Pancreas (tissue), 10 donors: ENCODE results near the gene C17orf100. TPM values are rescaled to one million over a fixed set of nuclear protein-coding genes. Genes with fewer than 3 reads are reported as not detected.

Source experiments
- ATAC-seq, 4 donors: fragments of 200-7000 bp; cut with Tn5 transposase; one replicate each; pipeline versions ENCODE4 v1.8.0 to v1.9.1; 2020; ENCODE audit warnings: mild to moderate bottlenecking in 4 of 4, moderate library complexity in 4 of 4
- DNase-seq, 6 donors: peaks; one replicate each; pipeline ENCODE4 v3.0.0-alpha.2; 2020
- FAIRE-seq: peaks from 2 replicates; lab custom pipeline; 2012; peaks lifted over from hg19 to GRCh38; lab: Jason Lieb, UNC
- H3K27ac ChIP-seq, 4 donors: fragments of 200-600 bp; sonication (generic); 1 replicate in 3 of 4; 2 replicates in 1 of 4; pipeline versions ENCODE4 v1.5.0 to v1.8.0; 2020
- H3K27me3 ChIP-seq, 4 donors: fragments of 200-600 bp; one replicate each; pipeline ENCODE4 v1.8.0; 2021
- H3K36me3 ChIP-seq, 3 donors: fragments of 200-600 bp; sonication (generic) in 1 of 3; one replicate each; pipeline versions ENCODE4 v1.5.0 to v1.8.0; 2020 to 2021
- H3K4me1 ChIP-seq, 3 donors: fragments of 200-600 bp; one replicate each; pipeline ENCODE4 v1.8.0; 2021
- H3K4me3 ChIP-seq, 4 donors: fragments of 200-600 bp; sonication (generic) in 2 of 4; one replicate each; pipeline versions ENCODE4 v1.5.0 to v1.8.0; 2020 to 2021
- H3K9me3 ChIP-seq, 4 donors: fragments of 200-600 bp; one replicate each; pipeline ENCODE4 v1.8.0; 2021
- CTCF ChIP-seq, 4 donors: fragments of 200-600 bp; sonication (generic) in 3 of 4; IDR thresholded peaks; one replicate each; pipeline versions ENCODE4 v1.5.0 to v1.8.0; 2021; ENCODE audit warnings: antibody characterized with exemption in 4 of 4
- WGBS, 2 donors: extraction: QIAGEN DNeasy Blood & Tissue Kit; methylation state at CpG; one replicate each; pipeline ENCODE4 v1.1.7; 2013; 5-methylcytosine and 5-hydroxymethylcytosine counted together
- intact Hi-C, 3 donors: fragments of 100-400 bp; cut with DNase I; formaldehyde crosslinking; loops; one replicate each; pipeline versions ENCODE4 v1.11.1 to v1.14.2; 2022
- polyA plus RNA-seq, 2 donors: library from polyadenylated mRNA; stranded (reverse); fragments of 200-250 nt; gene quantifications; one replicate each; pipeline ENCODE4 v1.2.3, GENCODE V29; 2013
- total RNA-seq, 6 donors: library from RNA; stranded (reverse); fragmentation: NEBNext Ultra II Directional in 4 of 6; extraction: Animal tissue kit (Norgen Biotek cat#: 25700) in 4 of 6; gene quantifications; one replicate each; pipeline versions ENCODE4 v1.2.1 to v1.2.4, GENCODE V29; 2021 to 2023
- donor health status: healthy with polysubstance abuse.
- donor health status: DM: no; HTN: no; CAD: no; lungs with moderate emphysema.
- donor health status: DM: no; HTN: no; CAD: no.
- donor health status: control.
- donor health status: control.
- donor health status: Bipolar disorder and iron deficiency.
- donor health status: DM: yes; HTN: yes; CAD: no.
- donor health status: DM: no; HTN: no; CAD: no.
- donor health status: DM: no; HTN: no; CAD: no.
- donor health status: DM: yes; HTN: yes; CAD: no.

C17orf100 gene
- total and polyA plus RNA-seq, 8 donors, result 0.91 to 5.8 (median 2.4) TPM

GRCh38 chr17:6630390-6630789 is 21.2 kb upstream of the C17orf100 start:
- peaks cover 0 to 28% (median 2%) of the 10 kb centered on the region in 3 donors for H3K36me3 ChIP-seq
- intact Hi-C loops, result no loop called here
- no peak for FAIRE-seq
- H3K27me3 ChIP-seq, result no peaks in the 10 kb centered on the region
- no peak overlapping the region for H3K4me3 ChIP-seq
- WGBS, 2 donors, result 97 to 100% methylated on average over 1 of the region's 1 CpG
- no peak for DNase-seq
- no peak for ATAC-seq
- H3K27ac ChIP-seq, result no peak overlapping the region
- TF ChIP-seq CTCF (IDR thresholded peaks at IDR 0.05), result no peak
- no peaks in the 10 kb centered on the region for H3K9me3 ChIP-seq
- no peaks in the 10 kb centered on the region for H3K4me1 ChIP-seq

- FAIRE-seq, result no peak
- no peak for ATAC-seq
- Histone ChIP-seq H3K4me3 (no peak overlapping the region), H3K9me3 (no peaks in the 10 kb centered on the region), H3K36me3 (peaks cover 0 to 23% (median 2%) of the 10 kb centered on the region in 3 donors), H3K27me3 (no peaks in the 10 kb centered on the region), H3K4me1 (no peaks in the 10 kb centered on the region), H3K27ac (no peak overlapping the region)
- no peak for DNase-seq
- intact Hi-C loops, result no loop called here
- no peak for TF ChIP-seq CTCF (IDR thresholded peaks at IDR 0.05)
Measured at GRCh38 chr17:6632530-6632929, 19.0 kb upstream of the C17orf100 start.

- DNase-seq, result no peak
- H3K27me3 ChIP-seq, result no peaks in the 10 kb centered on the region
- no peak for TF ChIP-seq CTCF (IDR thresholded peaks at IDR 0.05)
- no peak for FAIRE-seq
- no peaks in the 10 kb centered on the region for H3K4me1 ChIP-seq
- H3K36me3 ChIP-seq, result peaks cover 0 to 23% (median 2%) of the 10 kb centered on the region in 3 donors
- no peaks in the 10 kb centered on the region for H3K9me3 ChIP-seq
- intact Hi-C loops, result no loop called here
- ATAC-seq, result no peak
- 96 to 97% methylated on average over 3 of the region's 3 CpGs for WGBS, 2 donors
- H3K27ac ChIP-seq, result no peak overlapping the region
- H3K4me3 ChIP-seq, result no peak overlapping the region
Measured at GRCh38 chr17:6633263-6633662, 18.3 kb upstream of the C17orf100 start.

- Histone ChIP-seq H3K9me3 (no peaks in the 10 kb centered on the region), H3K4me1 (peaks cover 0 to 12% (median 8%) of the 10 kb centered on the region in 3 donors), H3K36me3 (peaks cover 0 to 23% (median 2%) of the 10 kb centered on the region in 3 donors), H3K27ac (no peak overlapping the region), H3K27me3 (no peaks in the 10 kb centered on the region), H3K4me3 (no peak overlapping the region)
- WGBS, 2 donors, result 63 to 77% methylated on average over 2 of the region's 2 CpGs
- intact Hi-C loops, result no loop called here
- TF ChIP-seq CTCF (IDR thresholded peaks at IDR 0.05), result no peak
- DNase-seq (no peak), FAIRE-seq (no peak), ATAC-seq (no peak)
Measured at GRCh38 chr17:6636105-6636504, 15.5 kb upstream of the C17orf100 start.

GRCh38 chr17:6636616-6637457 is 14.7 kb upstream of the C17orf100 start:
- DNase-seq (peak in 2 of 6 donors; percentile 28 to 79), ATAC-seq (no peak), FAIRE-seq (no peak)
- Histone ChIP-seq H3K4me3 (no peak overlapping the region), H3K4me1 (peaks cover 0 to 16% (median 8%) of the 10 kb centered on the region in 3 donors), H3K36me3 (peaks cover 0 to 20% (median 0%) of the 10 kb centered on the region in 3 donors), H3K27me3 (no peaks in the 10 kb centered on the region), H3K27ac (no peak overlapping the region), H3K9me3 (no peaks in the 10 kb centered on the region)
- WGBS, 2 donors, result 89 to 91% methylated on average over 17 of the region's 17 CpGs
- no peak for TF ChIP-seq CTCF (IDR thresholded peaks at IDR 0.05)
- intact Hi-C loops, result no loop called here
